GM18511 (cell line): ENCODE results near the gene NUP50.

ENCODE experiments used
- ATAC-seq: cut with Tn5 transposase; IDR thresholded peaks from one replicate; pipeline ENCODE4 v1.9.1; 2021; ENCODE audit warnings: mild to moderate bottlenecking, moderate library complexity; ENCODE audit not compliant: unreplicated experiment

The NUP50 gene

GRCh38 chr22:45226503-45227186 lies 62.9 kb downstream of the NUP50 start:
- ATAC-seq: no peak

- no peak for ATAC-seq
Observed at GRCh38 chr22:45227645-45228400, 64.1 kb downstream of the NUP50 start.

- ATAC-seq: no peak
Observed at GRCh38 chr22:45228401-45228754, 64.7 kb downstream of the NUP50 start.

GRCh38 chr22:45229181-45229580 lies 65.5 kb downstream of the NUP50 start:
- no peak for ATAC-seq

DNA sequence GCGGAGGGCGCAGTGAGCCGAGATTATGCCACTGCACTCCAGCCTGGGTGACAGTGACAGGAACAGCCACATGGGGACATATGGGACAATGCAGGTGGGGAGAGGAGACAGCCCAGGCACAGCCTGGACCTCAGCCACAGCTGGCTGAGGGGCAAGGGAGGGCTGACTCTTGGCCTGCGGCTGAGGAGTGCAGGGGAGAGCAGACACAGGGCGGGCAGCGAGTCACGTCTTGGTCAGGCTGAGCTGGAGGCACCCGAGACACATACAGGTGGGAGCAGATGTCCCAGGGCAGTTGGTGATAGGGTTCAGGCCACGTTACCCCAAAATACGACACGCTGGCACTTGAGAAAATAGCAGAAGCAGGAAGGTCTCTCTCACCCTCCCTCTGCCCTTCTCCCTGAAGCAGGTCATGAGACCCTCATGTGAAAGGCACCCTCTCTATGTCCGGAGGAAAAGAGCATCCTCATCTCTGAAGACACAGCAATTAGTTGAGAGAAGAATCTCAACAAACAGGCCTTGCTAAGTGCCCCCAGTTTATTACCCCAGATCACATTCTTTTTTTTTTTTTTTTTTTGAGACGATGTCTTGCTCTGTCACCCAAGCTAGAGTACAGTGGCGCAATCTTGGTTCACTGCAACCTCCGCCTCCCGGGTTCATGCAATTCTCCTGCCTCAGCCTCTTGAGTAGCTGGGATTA lies 66.4 kb downstream of the NUP50 start:
- ATAC-seq: no peak

GRCh38 chr22:45231293-45231692 lies 67.6 kb downstream of the NUP50 start:
- ATAC-seq: no peak

DNA sequence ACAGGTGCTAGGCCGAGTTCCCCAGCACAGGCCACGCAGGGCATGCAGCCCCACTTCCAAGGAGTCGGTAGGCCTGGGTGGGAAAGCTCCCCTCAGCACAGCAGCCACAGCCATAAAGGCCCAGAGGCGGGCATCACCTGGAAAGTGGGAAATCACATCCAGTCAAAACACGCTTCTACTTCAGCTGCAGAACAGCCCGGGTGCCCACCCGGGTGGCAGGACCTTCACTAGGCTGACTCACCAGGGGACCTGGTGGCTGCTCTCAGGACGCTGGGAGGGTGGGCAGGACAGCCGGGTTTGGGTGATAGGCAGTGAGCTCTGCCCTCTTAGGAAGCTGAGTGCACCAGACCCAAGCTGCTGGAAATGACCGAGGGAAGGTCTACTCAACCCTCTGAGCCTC lies 69.7 kb downstream of the NUP50 start:
- ATAC-seq: no peak

- ATAC-seq: no peak
Observed at GRCh38 chr22:45233827-45234226, 70.1 kb downstream of the NUP50 start.

DNA sequence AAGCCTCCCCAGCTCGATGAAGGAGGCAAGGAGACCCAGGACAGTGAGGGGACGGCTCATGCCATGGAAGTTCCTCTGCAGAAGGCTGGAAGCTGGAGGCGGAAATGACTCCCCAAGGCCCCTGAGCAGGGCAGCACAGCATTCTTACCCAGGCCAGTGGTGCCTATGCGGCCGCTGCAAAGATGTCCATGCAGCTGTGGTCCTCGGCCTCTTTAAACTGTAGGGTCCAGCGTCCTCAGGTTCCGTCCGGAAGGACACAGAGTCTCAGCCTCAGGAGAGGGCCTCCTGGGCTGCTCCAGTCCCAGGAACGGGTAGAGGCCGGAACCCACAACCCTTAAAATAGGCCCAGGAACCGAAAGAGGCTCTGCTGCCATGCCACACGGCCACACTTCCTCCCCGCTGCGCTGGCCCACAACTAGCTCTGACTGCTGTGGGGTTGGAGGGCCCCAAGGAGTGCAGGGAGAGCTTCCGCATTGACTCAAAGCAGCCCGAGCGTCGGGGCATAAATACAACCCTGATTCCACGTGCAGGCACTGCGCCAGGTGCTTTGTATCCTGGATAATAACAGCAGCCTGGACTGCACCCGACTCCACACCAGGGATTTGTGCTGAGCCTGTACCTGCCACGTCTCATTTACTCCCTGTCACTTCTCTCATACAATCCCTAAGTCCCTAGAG lies 71.5 kb downstream of the NUP50 start:
- peak; percentile 84 for ATAC-seq

DNA sequence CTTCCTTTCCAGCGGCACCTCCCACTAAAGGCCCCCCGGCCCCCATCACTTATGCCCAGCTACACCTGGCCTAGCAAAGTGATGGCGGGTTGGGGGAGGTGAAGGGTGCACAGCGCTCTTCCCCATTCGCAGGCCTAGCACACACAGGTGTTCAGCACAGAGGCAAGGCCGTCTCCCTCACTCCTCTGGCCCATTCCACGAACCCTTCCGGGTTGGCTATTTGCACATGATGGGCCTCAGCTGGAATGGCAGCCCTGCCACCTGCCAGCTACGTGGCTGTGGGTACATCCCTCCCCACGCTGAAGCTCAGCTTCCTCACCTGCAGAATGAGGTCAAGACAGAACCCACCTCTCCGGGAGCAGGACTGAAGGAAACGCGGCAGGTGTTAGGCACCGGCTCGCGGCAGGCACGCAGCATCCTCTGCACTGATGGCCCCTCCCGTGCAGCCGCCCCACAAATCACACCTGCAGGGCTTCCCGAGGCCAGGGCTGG lies 72.2 kb downstream of the NUP50 start:
- peak; percentile 15 for ATAC-seq

- ATAC-seq: no peak
Observed at GRCh38 chr22:45237065-45237990, 73.6 kb downstream of the NUP50 start.
